GM18508 (cell line): ENCODE measurements around the gene ACO2.
A peak's percentile ranks its signal among the peaks of the same experiment; 100 is the strongest.
"Not testable (repeated sequence)": the region's sequence is repeated elsewhere in the genome, so short reads cannot be mapped to it uniquely, and the experiment has no call there.

ENCODE experiments used
- ATAC-seq: cut with Tn5 transposase; IDR thresholded peaks from one replicate; pipeline ENCODE4 v1.9.1; 2021; ENCODE audit warnings: moderate number of reproducible peaks; ENCODE audit not compliant: insufficient read depth, unreplicated experiment

ACO2 gene

GRCh38 chr22:41447435-41448188, 21.3 kb upstream of the ACO2 start:
- ATAC-seq = no peak

GRCh38 chr22:41448189-41448808, 20.6 kb upstream of the ACO2 start:
- ATAC-seq = peak; percentile 46

- no peak for ATAC-seq
These were observed 10.7 kb upstream of the ACO2 start for GRCh38 chr22:41458161-41458728.

GRCh38 chr22:41459431-41459830, 9.5 kb upstream of the ACO2 start:
- no peak for ATAC-seq

- not testable (repeated sequence) for ATAC-seq
These were observed 8.8 kb upstream of the ACO2 start for GRCh38 chr22:41460071-41460470.

GRCh38 chr22:41461901-41462300, 7.0 kb upstream of the ACO2 start:
- ATAC-seq = no peak

GRCh38 chr22:41469218-41469851, 418 bp downstream of the ACO2 start:
- peak; percentile 21 for ATAC-seq

- no peak for ATAC-seq
These were observed 2.0 kb downstream of the ACO2 start for GRCh38 chr22:41470886-41471285.

GRCh38 chr22:41471568-41471967, 2.7 kb downstream of the ACO2 start:
- no peak for ATAC-seq

- no peak for ATAC-seq
These were observed 6.0 kb downstream of the ACO2 start for GRCh38 chr22:41474872-41475451.

- ATAC-seq = no peak
These were observed 9.6 kb downstream of the ACO2 start for GRCh38 chr22:41478473-41478872.

GRCh38 chr22:41478891-41479521, 10.1 kb downstream of the ACO2 start:
- no peak for ATAC-seq

- no peak for ATAC-seq
These were observed 10.9 kb downstream of the ACO2 start for GRCh38 chr22:41479671-41480396.

GRCh38 chr22:41480397-41480735, 11.4 kb downstream of the ACO2 start:
- ATAC-seq = no peak

GRCh38 chr22:41481131-41481830, 12.4 kb downstream of the ACO2 start:
- ATAC-seq = no peak

GRCh38 chr22:41481925-41482318, 13.0 kb downstream of the ACO2 start:
- ATAC-seq = no peak

GRCh38 chr22:41482319-41482935, 13.5 kb downstream of the ACO2 start:
- no peak for ATAC-seq

- no peak for ATAC-seq
These were observed 16.1 kb downstream of the ACO2 start for GRCh38 chr22:41485033-41485432.
